Measurements from ENCODE around the gene WFDC13.

WFDC13 gene

GRCh38 chr20:45752746-45753145 lies 50.9 kb downstream of the WFDC13 start:
- H4K20me1 ChIP-seq (ENCODE audit: insufficient read depth, low read length) = no peaks in the 10 kb centered on the region
- no peak for ATAC-seq (ENCODE audit: insufficient read depth, low read depth)
- H3K79me2 ChIP-seq (ENCODE audit: insufficient read depth, low read length) = no peaks in the 10 kb centered on the region
- H3K9me3 ChIP-seq (ENCODE audit: insufficient read depth, low read length, severe bottlenecking) = no peaks in the 10 kb centered on the region
- no peak for DNase-seq
- TF ChIP-seq CTCF (IDR thresholded peaks at IDR 0.05; ENCODE audit: borderline replicate concordance, extremely low read depth, low read length, poor library complexity, severe bottlenecking) (no peak), EZH2 (IDR thresholded peaks at IDR 0.05; ENCODE audit: borderline replicate concordance, low read depth, low read length, severe bottlenecking) (no peak)
- no peak overlapping the region for H3K27ac ChIP-seq (ENCODE audit: low read length)
- no peak overlapping the region for H3K4me2 ChIP-seq (ENCODE audit: insufficient read depth, low read length)
- H3K9ac ChIP-seq (ENCODE audit: low read depth, low read length) = no peak overlapping the region
- H2AFZ ChIP-seq (ENCODE audit: low read depth, low read length) = no peak overlapping the region
- no peaks in the 10 kb centered on the region for H3K4me1 ChIP-seq (ENCODE audit: insufficient read depth, low read length)
- H3K36me3 ChIP-seq (ENCODE audit: insufficient read depth, low read length) = no peaks in the 10 kb centered on the region
- H3K27me3 ChIP-seq (ENCODE audit: insufficient read depth, low read length, poor library complexity) = peaks cover 25% of the 10 kb centered on the region
- no peak overlapping the region for H3K4me3 ChIP-seq (ENCODE audit: low read depth in 1 of 2, low read length in 2 of 2)

- Histone ChIP-seq H3K79me2 (ENCODE audit: insufficient read depth, low read length) (no peaks in the 10 kb centered on the region), H3K9me3 (ENCODE audit: insufficient read depth, low read length, severe bottlenecking) (no peaks in the 10 kb centered on the region), H3K27me3 (ENCODE audit: insufficient read depth, low read length, poor library complexity) (no peaks in the 10 kb centered on the region), H3K9ac (ENCODE audit: low read depth, low read length) (no peak overlapping the region), H3K27ac (ENCODE audit: low read length) (no peak overlapping the region), H4K20me1 (ENCODE audit: insufficient read depth, low read length) (no peaks in the 10 kb centered on the region), H3K4me2 (ENCODE audit: insufficient read depth, low read length) (no peak overlapping the region), H3K4me1 (ENCODE audit: insufficient read depth, low read length) (no peaks in the 10 kb centered on the region), H3K4me3 (ENCODE audit: low read depth in 1 of 2, low read length in 2 of 2) (no peak overlapping the region), H3K36me3 (ENCODE audit: insufficient read depth, low read length) (no peaks in the 10 kb centered on the region), H2AFZ (ENCODE audit: low read depth, low read length) (no peak overlapping the region)
- TF ChIP-seq CTCF (IDR thresholded peaks at IDR 0.05; ENCODE audit: borderline replicate concordance, extremely low read depth, low read length, poor library complexity, severe bottlenecking) (no peak), EZH2 (IDR thresholded peaks at IDR 0.05; ENCODE audit: borderline replicate concordance, low read depth, low read length, severe bottlenecking) (no peak)
- no peak for ATAC-seq (ENCODE audit: insufficient read depth, low read depth)
- no peak for DNase-seq
Observed at GRCh38 chr20:45758096-45758495, 56.3 kb downstream of the WFDC13 start.

Data from DND-41 (cell line).